Keratinocyte (primary cell): ENCODE data around the gene B4GALNT4. TPM values are rescaled to one million over a fixed set of nuclear protein-coding genes. Genes with fewer than 3 reads are reported as not detected.

Experiments used
- DNase-seq: peaks from one replicate; pipeline ENCODE4 v3.0.0-alpha.2; 2011; ENCODE audit warnings: low read depth, missing footprints, low spot score
- FAIRE-seq: peaks from 2 replicates; lab custom pipeline; 2011; peaks lifted over from hg19 to GRCh38; lab: Jason Lieb, UNC
- H2AFZ ChIP-seq: 2 replicates; pipeline ENCODE4 v1.6.0; 2012; ENCODE audit warnings: low read length, control low read depth, inconsistent platforms; ENCODE audit not compliant: control insufficient read depth
- H3K27ac ChIP-seq: 2 replicates; pipeline ENCODE4 v1.5.1; 2011; ENCODE audit warnings: low read length; ENCODE audit not compliant: control insufficient read depth, insufficient read depth
- H3K27me3 ChIP-seq: 3 replicates; pipeline ENCODE4 v1.6.0; 2011; ENCODE audit warnings: low read length; ENCODE audit not compliant: control insufficient read depth, insufficient read depth; ENCODE audit errors: extremely low read depth
- H3K36me3 ChIP-seq, 2 experiments: 2 replicates in 1 of 2; 3 replicates in 1 of 2; pipeline ENCODE4 v1.5.1; 2011; ENCODE audit warnings: low read length in 2 of 2, mild to moderate bottlenecking in 1 of 2; ENCODE audit not compliant: control insufficient read depth in 2 of 2, insufficient read depth in 2 of 2; ENCODE audit errors: extremely low read depth in 1 of 2
- H3K4me1 ChIP-seq: 3 replicates; pipeline ENCODE4 v1.5.1; 2011; ENCODE audit warnings: low read length; ENCODE audit not compliant: control insufficient read depth, insufficient read depth; ENCODE audit errors: extremely low read depth
- H3K4me2 ChIP-seq: 3 replicates; pipeline ENCODE4 v1.6.0; 2011; ENCODE audit warnings: low read depth, low read length; ENCODE audit not compliant: control insufficient read depth, insufficient read depth; ENCODE audit errors: extremely low read depth
- H3K4me3 ChIP-seq, 3 experiments: fragments of 200-600 bp in 1 of 3; sonication (generic) in 1 of 3; 2 replicates in 2 of 3; 3 replicates in 1 of 3; pipeline ENCODE4 v1.5.1; 2011 to 2016; ENCODE audit warnings: low read length in 3 of 3, mild to moderate bottlenecking in 3 of 3, control low read depth in 2 of 3, inconsistent platforms in 1 of 3, low read depth in 1 of 3, mixed read lengths in 1 of 3, mixed run types in 1 of 3, moderate library complexity in 1 of 3; ENCODE audit not compliant: control insufficient read depth in 2 of 3, insufficient read depth in 2 of 3; ENCODE audit errors: extremely low read depth in 1 of 3
- H3K79me2 ChIP-seq: 2 replicates; pipeline ENCODE4 v1.6.0; 2012; ENCODE audit warnings: low read length; ENCODE audit not compliant: control insufficient read depth, insufficient read depth
- H3K9ac ChIP-seq: 3 replicates; pipeline ENCODE4 v1.6.0; 2011; ENCODE audit warnings: low read length; ENCODE audit not compliant: control insufficient read depth, insufficient read depth; ENCODE audit errors: extremely low read depth
- H3K9me1 ChIP-seq: 3 replicates; pipeline ENCODE4 v1.6.0; 2011; ENCODE audit warnings: low read length; ENCODE audit not compliant: control insufficient read depth, insufficient read depth; ENCODE audit errors: extremely low read depth
- H3K9me3 ChIP-seq: 2 replicates; pipeline ENCODE4 v1.5.1; 2012; ENCODE audit warnings: low read depth, low read length; ENCODE audit not compliant: control insufficient read depth
- H4K20me1 ChIP-seq: 3 replicates; pipeline ENCODE4 v1.6.0; 2011; ENCODE audit warnings: low read length; ENCODE audit not compliant: control insufficient read depth, insufficient read depth; ENCODE audit errors: extremely low read depth
- CTCF ChIP-seq, 3 experiments: IDR thresholded peaks in 1 of 3; conservative IDR thresholded peaks in 1 of 3; optimal IDR thresholded peaks in 1 of 3; 2 replicates in 2 of 3; 3 replicates in 1 of 3; pipeline versions ENCODE3 to v1.5.1; 2011; ENCODE audit warnings: low read length in 3 of 3, mild to moderate bottlenecking in 3 of 3, moderate library complexity in 2 of 3, control low read depth in 1 of 3, inconsistent platforms in 1 of 3; ENCODE audit not compliant: insufficient read depth in 2 of 3; ENCODE audit errors: extremely low read depth in 1 of 3
- EZH2 ChIP-seq: IDR thresholded peaks from one replicate; pipeline ENCODE4 v1.6.1; 2012; ENCODE audit warnings: inconsistent platforms, mild to moderate bottlenecking, low read length, moderate library complexity
- dilution Hi-C: fragments of 300-500 bp; cut with MboI; formaldehyde crosslinking; loops from one replicate; pipeline ENCODE4 v1.7.0; 2020; ENCODE audit warnings: low sequenced_read_pairs; ENCODE audit not compliant: extremely low pct_ligation_motif_present
- polyA plus RNA-seq, 5 experiments: library from polyadenylated mRNA; depleted of rRNA in 3 of 5; stranded (reverse) in 3 of 5; stranded (forward) in 1 of 5; unstranded in 1 of 5; fragments of >200 nt; gene quantifications; 1 replicate in 1 of 5; 2 replicates in 3 of 5; 3 replicates in 1 of 5; pipeline versions ENCODE4 v1.2.1 to v1.2.3, GENCODE V29; 2011 to 2012; ENCODE audit warnings: missing spikeins in 2 of 5, low read depth in 1 of 5, low replicate concordance in 1 of 5

B4GALNT4 gene
- polyA plus RNA-seq, 1 donor (not counting 4 experiments of a cell fraction or from before 2014, with no cell fraction given) = 7.3 TPM

GRCh38 chr11:363948-364761 lies 5.1 kb upstream of the B4GALNT4 start:
- Histone ChIP-seq H3K79me2 (no peaks in the 10 kb centered on the region), H3K4me3 (peak overlapping the region in 1 of 3 experiments; percentile 13), H3K4me2 (peak overlapping the region; percentile 66), H4K20me1 (no peaks in the 10 kb centered on the region), H3K27ac (peak overlapping the region; percentile 52), H3K27me3 (peaks cover 30% of the 10 kb centered on the region), H2AFZ (peak overlapping the region; percentile 30), H3K4me1 (peaks cover 19% of the 10 kb centered on the region), H3K36me3 (no peaks in the 10 kb centered on the region), H3K9me1 (no peaks in the 10 kb centered on the region), H3K9ac (peak overlapping the region; percentile 33), H3K9me3 (peaks cover 4% of the 10 kb centered on the region)
- dilution Hi-C loops = no loop called here
- TF ChIP-seq CTCF (optimal IDR thresholded peaks at IDR 0.05 in 1 of 3, IDR thresholded peaks at IDR 0.05 in 1 of 3, conservative IDR thresholded peaks at IDR 0.05 in 1 of 3; ENCODE audit: extremely low read depth in 1 of 3, insufficient read depth in 2 of 3, low read length in 3 of 3) (peak; percentile 82 to 95 (median 88)), EZH2 (no peak)
- DNase-seq = peak; percentile 96
- FAIRE-seq = peak; percentile 91

GRCh38 chr11:364991-365725 lies 4.1 kb upstream of the B4GALNT4 start:
- no peaks in the 10 kb centered on the region for H3K36me3 ChIP-seq
- dilution Hi-C loops = no loop called here
- no peak overlapping the region for H3K9ac ChIP-seq
- H3K79me2 ChIP-seq = no peaks in the 10 kb centered on the region
- peaks cover 4% of the 10 kb centered on the region for H3K9me3 ChIP-seq
- H3K4me2 ChIP-seq = no peak overlapping the region
- H2AFZ ChIP-seq = no peak overlapping the region
- no peaks in the 10 kb centered on the region for H3K9me1 ChIP-seq
- no peak overlapping the region for H3K27ac ChIP-seq
- peak overlapping the region in 1 of 3 experiments; percentile 13 for H3K4me3 ChIP-seq
- DNase-seq (no peak), FAIRE-seq (no peak)
- H4K20me1 ChIP-seq = no peaks in the 10 kb centered on the region
- H3K27me3 ChIP-seq = peaks cover 32% of the 10 kb centered on the region
- H3K4me1 ChIP-seq = peaks cover 16% of the 10 kb centered on the region
- TF ChIP-seq EZH2 = no peak
- no peak for TF ChIP-seq CTCF (optimal IDR thresholded peaks at IDR 0.05 in 1 of 3, IDR thresholded peaks at IDR 0.05 in 1 of 3, conservative IDR thresholded peaks at IDR 0.05 in 1 of 3; ENCODE audit: extremely low read depth in 1 of 3, insufficient read depth in 2 of 3, low read length in 3 of 3)
